Psoas muscle (tissue), 8 donors: ENCODE results near the gene WHRN. TPM values are rescaled to one million over a fixed set of nuclear protein-coding genes. Genes with fewer than 3 reads are reported as not detected.

ENCODE experiments used
- ATAC-seq, 4 donors: fragments of 200-7000 bp; cut with Tn5 transposase; one replicate each; pipeline ENCODE4 v1.9.1; 2020; ENCODE audit warnings: moderate library complexity in 3 of 4, mild to moderate bottlenecking in 2 of 4
- DNase-seq, 2 donors: peaks; one replicate each; pipeline ENCODE4 v3.0.0-alpha.2; 2020
- H3K27ac ChIP-seq: fragments of 200-600 bp; one replicate; pipeline ENCODE4 v1.8.0; 2022
- H3K27me3 ChIP-seq, 3 donors: fragments of 200-600 bp in 1 of 3; one replicate each; pipeline versions ENCODE4 v1.6.1 to v1.8.0; 2013 to 2022; ENCODE audit warnings: low read length in 2 of 3, mild to moderate bottlenecking in 2 of 3, moderate library complexity in 1 of 3; ENCODE audit not compliant: insufficient read depth in 3 of 3
- H3K36me3 ChIP-seq, 2 donors: fragments of 200-600 bp in 1 of 2; one replicate each; pipeline versions ENCODE4 v1.6.1 to v1.8.0; 2013 to 2022; ENCODE audit warnings: low read depth in 1 of 2, mild to moderate bottlenecking in 1 of 2, moderate library complexity in 1 of 2; ENCODE audit not compliant: insufficient read depth in 1 of 2
- H3K4me1 ChIP-seq: fragments of 200-600 bp; one replicate; pipeline ENCODE4 v1.8.0; 2022
- H3K4me3 ChIP-seq: fragments of 200-600 bp; one replicate; pipeline ENCODE4 v1.8.0; 2022; ENCODE audit warnings: mild to moderate bottlenecking
- H3K9me3 ChIP-seq: fragments of 200-600 bp; one replicate; pipeline ENCODE4 v1.8.0; 2022
- CTCF ChIP-seq: fragments of 200-600 bp; IDR thresholded peaks from one replicate; pipeline ENCODE4 v1.8.0; 2022; ENCODE audit warnings: antibody characterized with exemption
- WGBS, 3 donors: extraction: QIAGEN DNeasy Blood & Tissue Kit; methylation state at CpG; one replicate each; pipeline versions ENCODE4 v1.1.6 to v1.1.7; 2013; 5-methylcytosine and 5-hydroxymethylcytosine counted together
- intact Hi-C, 2 donors: fragments of 100-400 bp; cut with DNase I; formaldehyde crosslinking; loops; one replicate each; pipeline versions ENCODE4 v1.11.0 to v1.14.2; 2022
- polyA plus RNA-seq, 3 donors: library from polyadenylated mRNA; stranded (reverse); fragments of 200-250 nt; gene quantifications; one replicate each; pipeline ENCODE4 v1.2.3, GENCODE V29; 2013
- total RNA-seq, 4 donors: library from RNA; stranded (reverse); fragmentation: NEBNext Ultra II Directional in 2 of 4; extraction: Animal tissue kit (Norgen Biotek cat#: 25700) in 2 of 4; gene quantifications; one replicate each; pipeline versions ENCODE4 v1.2.1 to v1.2.4, GENCODE V29; 2021 to 2023
- donor health status: healthy with polysubstance abuse.
- donor health status: DM: no; HTN: no; CAD: no; lungs with moderate emphysema.
- donor health status: Bipolar disorder and iron deficiency.
- donor health status: healthy.
- donor health status: DM: yes; HTN: yes; CAD: no.
- donor health status: DM: no; HTN: no; CAD: no.
- donor health status: DM: no; HTN: no; CAD: no.
- donor health status: DM: yes; HTN: yes; CAD: no.

WHRN gene
- total and polyA plus RNA-seq, 7 donors: 0.07 to 0.62 (median 0.15) TPM

GRCh38 chr9:114461468-114461867 is 43.8 kb downstream of the WHRN start:
- H3K9me3 ChIP-seq: no peaks in the 10 kb centered on the region
- H3K4me3 ChIP-seq: no peak overlapping the region
- H3K27me3 ChIP-seq: no peaks in the 10 kb centered on the region
- intact Hi-C loops: no loop called here
- 63 to 68% (median 64%) methylated on average over 4 of the region's 4 CpGs for WGBS, 3 donors
- DNase-seq: no peak
- ATAC-seq: no peak
- no peak overlapping the region for H3K27ac ChIP-seq
- no peak for TF ChIP-seq CTCF
- no peaks in the 10 kb centered on the region for H3K4me1 ChIP-seq
- no peaks in the 10 kb centered on the region for H3K36me3 ChIP-seq

- Histone ChIP-seq H3K36me3 (no peaks in the 10 kb centered on the region), H3K4me3 (no peak overlapping the region), H3K27ac (no peak overlapping the region), H3K9me3 (no peaks in the 10 kb centered on the region), H3K27me3 (no peaks in the 10 kb centered on the region), H3K4me1 (no peaks in the 10 kb centered on the region)
- no peak for TF ChIP-seq CTCF
- ATAC-seq (no peak), DNase-seq (no peak)
- 44 to 50% (median 48%) methylated on average over 8 of the region's 8 CpGs for WGBS, 3 donors
- intact Hi-C loops: no loop called here
Measured at GRCh38 chr9:114460513-114461199, 44.6 kb downstream of the WHRN start.

GRCh38 chr9:114459464-114459863 is 45.8 kb downstream of the WHRN start:
- intact Hi-C loops: no loop called here
- 57 to 64% (median 64%) methylated on average over 5 of the region's 5 CpGs for WGBS, 3 donors
- no peaks in the 10 kb centered on the region for H3K4me1 ChIP-seq
- no peak overlapping the region for H3K27ac ChIP-seq
- no peaks in the 10 kb centered on the region for H3K36me3 ChIP-seq
- H3K9me3 ChIP-seq: no peaks in the 10 kb centered on the region
- H3K27me3 ChIP-seq: no peaks in the 10 kb centered on the region
- ATAC-seq (no peak), DNase-seq (no peak)
- TF ChIP-seq CTCF: no peak
- no peak overlapping the region for H3K4me3 ChIP-seq

GRCh38 chr9:114456929-114457328 is 48.3 kb downstream of the WHRN start:
- Histone ChIP-seq H3K4me3 (no peak overlapping the region), H3K9me3 (no peaks in the 10 kb centered on the region), H3K27ac (no peak overlapping the region), H3K27me3 (no peaks in the 10 kb centered on the region), H3K36me3 (no peaks in the 10 kb centered on the region), H3K4me1 (no peaks in the 10 kb centered on the region)
- intact Hi-C loops: no loop called here
- 84 to 92% (median 86%) methylated on average over 1 of the region's 1 CpG for WGBS, 3 donors
- no peak for TF ChIP-seq CTCF
- ATAC-seq (no peak), DNase-seq (no peak)

- no peak for TF ChIP-seq CTCF
- intact Hi-C loops: no loop called here
Measured at GRCh38 chr9:114454652-114455051, 50.6 kb downstream of the WHRN start.

More at GRCh38 chr9:114454652-114455051, 50.6 kb downstream of the WHRN start:
- no peak for ATAC-seq
- Histone ChIP-seq H3K36me3 (no peaks in the 10 kb centered on the region), H3K4me3 (no peak overlapping the region), H3K4me1 (no peaks in the 10 kb centered on the region), H3K9me3 (no peaks in the 10 kb centered on the region), H3K27me3 (no peaks in the 10 kb centered on the region), H3K27ac (no peak overlapping the region)
- DNase-seq: no peak
- 0 to 1% (median 0%) methylated on average over 1 of the region's 1 CpG for WGBS, 3 donors
